Measurements from ENCODE around the gene CDKAL1.
"Not testable (repeated sequence)": the region's sequence is repeated elsewhere in the genome, so short reads cannot be mapped to it uniquely, and the experiment has no call there.

CDKAL1 gene

GRCh38 chr6:21037453-21037852, 503.2 kb downstream of the CDKAL1 start:
- FAIRE-seq: peak; percentile 20
- TF ChIP-seq POLR2A (IDR thresholded peaks at IDR 0.05; ENCODE audit: low read depth, low read length) (no peak), PAX5 (IDR thresholded peaks at IDR 0.05; ENCODE audit: insufficient read depth, low read length, severe bottlenecking) (no peak), SPI1 (IDR thresholded peaks at IDR 0.05; ENCODE audit: low read depth, low read length) (peak; percentile 91), TAF1 (IDR thresholded peaks at IDR 0.05; ENCODE audit: low read depth, low read length) (no peak), POLR2AphosphoS5 (IDR thresholded peaks at IDR 0.05; ENCODE audit: low read depth, low read length) (no peak), POU2F2 (IDR thresholded peaks at IDR 0.05; ENCODE audit: low read depth, low read length) (no peak)
- DNase-seq (ENCODE audit: insufficient read length, low spot score): no peak

DNA sequence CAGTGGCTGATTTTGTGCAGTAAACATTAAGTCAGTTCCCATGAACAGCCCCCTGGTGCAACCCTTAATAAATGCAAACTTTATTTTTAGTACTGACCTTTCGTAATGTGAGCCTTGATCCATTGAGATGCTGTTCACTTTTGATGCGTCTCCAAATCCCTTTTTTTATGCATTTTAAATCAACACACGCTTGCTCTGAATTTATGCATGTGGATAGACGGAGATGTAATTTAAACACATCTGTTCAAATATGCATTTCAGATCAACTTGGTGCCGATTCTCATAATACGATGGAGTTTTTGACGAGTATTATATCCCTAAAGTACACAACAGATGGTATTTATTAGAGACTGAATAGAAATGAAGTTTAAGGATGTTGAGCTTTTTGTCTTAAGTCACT, 505.7 kb downstream of the CDKAL1 start:
- DNase-seq (ENCODE audit: insufficient read length, low spot score) (no peak), FAIRE-seq (no peak)
- no peak for TF ChIP-seq TAF1 (IDR thresholded peaks at IDR 0.05; ENCODE audit: low read depth, low read length)
- no peak for TF ChIP-seq SPI1 (IDR thresholded peaks at IDR 0.05; ENCODE audit: low read depth, low read length)
- TF ChIP-seq POU2F2 (IDR thresholded peaks at IDR 0.05; ENCODE audit: low read depth, low read length): no peak
- no peak for TF ChIP-seq PAX5 (IDR thresholded peaks at IDR 0.05; ENCODE audit: insufficient read depth, low read length, severe bottlenecking)
- TF ChIP-seq POLR2A (IDR thresholded peaks at IDR 0.05; ENCODE audit: low read depth, low read length): no peak
- TF ChIP-seq POLR2AphosphoS5 (IDR thresholded peaks at IDR 0.05; ENCODE audit: low read depth, low read length): no peak

DNA sequence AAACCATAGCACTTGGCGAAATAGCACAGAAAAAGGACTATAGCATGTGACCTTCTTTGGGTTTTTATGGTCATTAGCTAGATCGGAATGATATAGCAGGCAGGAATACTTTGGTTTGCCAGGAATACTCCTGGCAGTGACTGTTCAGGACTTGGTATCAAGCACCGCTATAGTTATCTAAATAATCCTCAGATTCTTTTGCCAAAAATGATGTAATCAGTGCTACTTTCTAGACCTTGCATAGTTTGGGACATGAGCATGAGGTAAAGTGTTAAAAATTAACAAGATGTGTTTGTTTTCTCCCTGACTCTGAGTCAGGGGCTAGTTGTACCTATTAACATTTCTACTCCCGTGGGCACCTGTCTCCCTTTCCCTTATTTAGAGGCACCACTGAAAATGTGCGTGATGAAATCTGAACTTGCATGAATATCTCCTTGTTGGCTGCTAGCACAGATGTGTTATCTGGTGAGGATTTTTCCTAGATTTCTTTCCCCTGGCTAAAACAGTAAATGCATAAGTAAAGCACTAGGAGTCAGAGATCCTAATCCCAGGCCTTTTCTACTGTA, 511.0 kb downstream of the CDKAL1 start:
- no peak for DNase-seq (ENCODE audit: insufficient read length, low spot score)
- FAIRE-seq: no peak
- TF ChIP-seq POU2F2 (IDR thresholded peaks at IDR 0.05; ENCODE audit: low read depth, low read length) (no peak), SPI1 (IDR thresholded peaks at IDR 0.05; ENCODE audit: low read depth, low read length) (no peak), PAX5 (IDR thresholded peaks at IDR 0.05; ENCODE audit: insufficient read depth, low read length, severe bottlenecking) (no peak), POLR2A (IDR thresholded peaks at IDR 0.05; ENCODE audit: low read depth, low read length) (no peak), TAF1 (IDR thresholded peaks at IDR 0.05; ENCODE audit: low read depth, low read length) (no peak), POLR2AphosphoS5 (IDR thresholded peaks at IDR 0.05; ENCODE audit: low read depth, low read length) (no peak)

GRCh38 chr6:21046276-21046675, 512.0 kb downstream of the CDKAL1 start:
- FAIRE-seq (no peak), DNase-seq (ENCODE audit: insufficient read length, low spot score) (no peak)
- TF ChIP-seq PAX5 (IDR thresholded peaks at IDR 0.05; ENCODE audit: insufficient read depth, low read length, severe bottlenecking): no peak
- no peak for TF ChIP-seq POLR2AphosphoS5 (IDR thresholded peaks at IDR 0.05; ENCODE audit: low read depth, low read length)

DNA sequence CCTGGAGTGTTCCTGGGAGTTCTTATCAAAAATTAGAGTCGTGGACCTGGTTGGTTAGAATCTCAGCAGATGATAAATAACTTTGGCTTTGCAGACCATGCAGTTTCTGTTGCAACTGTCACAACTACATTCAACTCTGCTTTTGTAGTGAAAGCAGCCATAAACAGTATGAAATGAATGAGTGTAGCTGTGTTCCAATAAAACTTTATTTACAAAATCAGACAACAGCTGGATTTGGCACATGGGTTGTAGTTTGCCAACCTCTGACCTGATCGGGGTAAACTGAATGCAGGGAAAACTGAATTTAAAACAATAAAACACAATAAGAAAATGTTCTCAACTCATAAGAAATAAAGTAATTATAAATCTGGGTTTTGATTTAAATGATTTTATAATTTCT, 513.8 kb downstream of the CDKAL1 start:
- TF ChIP-seq SPI1 (IDR thresholded peaks at IDR 0.05; ENCODE audit: low read depth, low read length): no peak
- DNase-seq (ENCODE audit: insufficient read length, low spot score) (no peak), FAIRE-seq (no peak)

GRCh38 chr6:21049148-21049547, 514.9 kb downstream of the CDKAL1 start:
- DNase-seq (ENCODE audit: insufficient read length, low spot score) (no peak), FAIRE-seq (no peak)
- TF ChIP-seq POLR2AphosphoS5 (IDR thresholded peaks at IDR 0.05; ENCODE audit: low read depth, low read length) (no peak), SPI1 (IDR thresholded peaks at IDR 0.05; ENCODE audit: low read depth, low read length) (no peak), POU2F2 (IDR thresholded peaks at IDR 0.05; ENCODE audit: low read depth, low read length) (no peak), TAF1 (IDR thresholded peaks at IDR 0.05; ENCODE audit: low read depth, low read length) (no peak), POLR2A (IDR thresholded peaks at IDR 0.05; ENCODE audit: low read depth, low read length) (no peak), PAX5 (IDR thresholded peaks at IDR 0.05; ENCODE audit: insufficient read depth, low read length, severe bottlenecking) (no peak)

DNA sequence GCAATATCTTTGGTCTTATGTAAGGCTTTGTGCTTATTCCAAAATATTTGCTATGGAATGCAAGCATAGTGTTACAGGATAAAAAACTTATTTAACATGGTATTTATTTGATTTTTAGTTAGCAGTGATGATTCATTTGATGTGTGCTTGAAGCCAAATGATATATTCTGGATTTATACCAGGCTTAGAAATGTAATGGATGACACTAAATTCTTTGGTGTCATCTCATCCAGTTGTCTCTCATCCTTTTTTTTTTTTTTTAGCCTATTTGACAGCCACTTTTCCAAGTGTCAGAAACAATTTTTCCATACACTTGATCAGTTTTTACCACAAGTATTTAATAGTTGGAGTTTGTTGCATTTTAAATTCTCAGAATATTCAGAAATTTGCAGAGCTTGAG, 515.3 kb downstream of the CDKAL1 start:
- no peak for FAIRE-seq
- no peak for DNase-seq (ENCODE audit: insufficient read length, low spot score)
- no peak for TF ChIP-seq POLR2A (IDR thresholded peaks at IDR 0.05; ENCODE audit: low read depth, low read length)
- no peak for TF ChIP-seq POLR2AphosphoS5 (IDR thresholded peaks at IDR 0.05; ENCODE audit: low read depth, low read length)
- TF ChIP-seq PAX5 (IDR thresholded peaks at IDR 0.05; ENCODE audit: insufficient read depth, low read length, severe bottlenecking): no peak
- TF ChIP-seq TAF1 (IDR thresholded peaks at IDR 0.05; ENCODE audit: low read depth, low read length): no peak
- no peak for TF ChIP-seq SPI1 (IDR thresholded peaks at IDR 0.05; ENCODE audit: low read depth, low read length)
- no peak for TF ChIP-seq POU2F2 (IDR thresholded peaks at IDR 0.05; ENCODE audit: low read depth, low read length)

DNA sequence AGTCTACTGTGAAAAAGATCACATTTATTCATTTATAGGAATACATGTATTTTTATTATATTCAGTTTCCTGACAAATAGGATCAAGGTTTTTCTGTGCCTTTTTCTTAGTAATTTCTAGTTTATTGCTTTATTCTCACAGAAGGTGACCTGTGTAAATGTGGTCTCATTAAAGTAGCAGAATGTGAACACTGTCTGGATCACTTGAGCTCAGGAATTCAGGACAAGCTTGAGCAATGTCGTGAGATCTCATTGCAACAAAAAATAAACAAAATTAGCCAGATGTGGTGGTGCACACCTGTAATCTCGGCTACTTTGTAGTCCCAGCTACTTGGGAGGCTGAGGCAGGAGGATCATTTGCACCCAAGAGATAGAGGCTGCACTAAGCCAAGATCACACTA, 516.7 kb downstream of the CDKAL1 start:
- TF ChIP-seq TAF1 (IDR thresholded peaks at IDR 0.05; ENCODE audit: low read depth, low read length) (no peak), POLR2A (IDR thresholded peaks at IDR 0.05; ENCODE audit: low read depth, low read length) (no peak), SPI1 (IDR thresholded peaks at IDR 0.05; ENCODE audit: low read depth, low read length) (no peak), POLR2AphosphoS5 (IDR thresholded peaks at IDR 0.05; ENCODE audit: low read depth, low read length) (no peak), POU2F2 (IDR thresholded peaks at IDR 0.05; ENCODE audit: low read depth, low read length) (no peak), PAX5 (IDR thresholded peaks at IDR 0.05; ENCODE audit: insufficient read depth, low read length, severe bottlenecking) (no peak)
- DNase-seq (ENCODE audit: insufficient read length, low spot score): no peak
- no peak for FAIRE-seq

- no peak for TF ChIP-seq PAX5 (IDR thresholded peaks at IDR 0.05; ENCODE audit: insufficient read depth, low read length, severe bottlenecking)
- no peak for TF ChIP-seq TAF1 (IDR thresholded peaks at IDR 0.05; ENCODE audit: low read depth, low read length)
- peak; percentile 13; the same call in 1 of the 2 replicates for TF ChIP-seq SPI1 (IDR thresholded peaks at IDR 0.05; ENCODE audit: low read depth, low read length)
- TF ChIP-seq POU2F2 (IDR thresholded peaks at IDR 0.05; ENCODE audit: low read depth, low read length): no peak
- no peak for TF ChIP-seq POLR2A (IDR thresholded peaks at IDR 0.05; ENCODE audit: low read depth, low read length)
- no peak for FAIRE-seq
- DNase-seq (ENCODE audit: insufficient read length, low spot score): no peak
Measured at GRCh38 chr6:21051777-21052176, 517.5 kb downstream of the CDKAL1 start.

DNA sequence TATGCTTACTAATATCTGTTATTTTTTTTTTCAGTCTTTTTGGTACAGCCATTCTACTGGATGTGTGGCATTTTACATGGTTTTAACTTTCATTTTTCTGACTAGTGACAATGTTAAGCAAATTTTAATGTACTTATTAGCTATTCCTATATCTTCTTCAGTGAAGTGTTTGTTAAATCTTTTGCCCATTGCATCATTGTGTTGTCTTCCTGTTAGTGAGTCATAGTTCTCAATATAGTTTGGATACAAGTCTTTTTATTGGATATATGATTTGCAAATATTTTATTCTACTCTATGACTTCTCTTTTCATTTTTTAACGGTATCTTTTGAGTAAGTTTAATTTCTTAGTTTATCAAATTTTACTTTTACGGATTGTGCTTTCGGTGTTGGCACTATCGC, 519.4 kb downstream of the CDKAL1 start:
- no peak for FAIRE-seq
- DNase-seq (ENCODE audit: insufficient read length, low spot score): no peak
- TF ChIP-seq PAX5 (IDR thresholded peaks at IDR 0.05; ENCODE audit: insufficient read depth, low read length, severe bottlenecking) (no peak), POLR2A (IDR thresholded peaks at IDR 0.05; ENCODE audit: low read depth, low read length) (no peak), POU2F2 (IDR thresholded peaks at IDR 0.05; ENCODE audit: low read depth, low read length) (no peak), POLR2AphosphoS5 (IDR thresholded peaks at IDR 0.05; ENCODE audit: low read depth, low read length) (no peak), SPI1 (IDR thresholded peaks at IDR 0.05; ENCODE audit: low read depth, low read length) (no peak), TAF1 (IDR thresholded peaks at IDR 0.05; ENCODE audit: low read depth, low read length) (no peak)

DNA sequence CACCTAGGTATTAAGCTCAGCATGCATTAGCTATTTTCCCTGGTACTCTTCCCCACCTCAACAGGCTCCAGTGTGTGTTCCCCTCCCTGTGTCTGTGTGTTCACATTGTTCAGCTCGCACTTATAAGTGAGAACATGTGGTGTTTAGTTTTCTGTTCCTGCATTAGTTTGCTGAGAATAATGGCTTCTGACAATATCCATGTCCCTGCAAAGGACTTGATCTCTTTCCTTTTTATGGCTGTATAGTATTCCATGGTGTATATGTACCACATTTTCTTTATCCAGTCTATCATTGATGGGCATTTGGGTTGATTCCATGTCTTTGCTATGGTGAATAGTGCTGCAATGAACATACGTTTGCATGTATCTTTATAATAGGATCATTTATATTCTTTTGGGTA, 521.2 kb downstream of the CDKAL1 start:
- not testable (repeated sequence) for DNase-seq (ENCODE audit: insufficient read length, low spot score); FAIRE-seq
